Brain pericyte (primary cell): ENCODE results near the gene ZDHHC5.
"Not testable (repeated sequence)": the region's sequence is repeated elsewhere in the genome, so short reads cannot be mapped to it uniquely, and the experiment has no call there.

Source experiments
- DNase-seq: peaks from one replicate; pipeline ENCODE4 v3.0.0-alpha.2; 2012; ENCODE audit warnings: low read depth, low spot score

Gene ZDHHC5

GRCh38 chr11:57667117-57667735 is 688 bp upstream of the ZDHHC5 start:
- DNase-seq = no peak

DNA sequence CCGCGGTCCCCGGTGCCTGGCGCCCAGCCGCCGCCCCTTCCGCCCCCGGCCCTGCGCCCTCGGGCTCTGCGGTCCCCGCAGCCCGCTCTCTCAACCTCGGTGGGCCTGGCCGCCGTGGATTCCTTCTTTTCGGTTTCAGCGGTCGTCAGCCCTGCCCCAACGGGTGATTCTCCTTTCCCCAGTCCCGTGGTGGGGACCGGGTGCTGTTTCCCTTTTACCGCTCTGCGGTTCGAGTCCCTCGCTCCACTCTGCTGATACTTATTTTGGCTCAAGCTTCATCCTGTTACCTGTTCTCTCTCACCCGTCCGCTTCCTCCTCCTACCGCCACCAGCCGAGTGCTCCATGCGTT is 494 bp downstream of the ZDHHC5 start:
- no peak for DNase-seq

GRCh38 chr11:57674251-57674650 is 6.3 kb downstream of the ZDHHC5 start:
- no peak for DNase-seq

DNA sequence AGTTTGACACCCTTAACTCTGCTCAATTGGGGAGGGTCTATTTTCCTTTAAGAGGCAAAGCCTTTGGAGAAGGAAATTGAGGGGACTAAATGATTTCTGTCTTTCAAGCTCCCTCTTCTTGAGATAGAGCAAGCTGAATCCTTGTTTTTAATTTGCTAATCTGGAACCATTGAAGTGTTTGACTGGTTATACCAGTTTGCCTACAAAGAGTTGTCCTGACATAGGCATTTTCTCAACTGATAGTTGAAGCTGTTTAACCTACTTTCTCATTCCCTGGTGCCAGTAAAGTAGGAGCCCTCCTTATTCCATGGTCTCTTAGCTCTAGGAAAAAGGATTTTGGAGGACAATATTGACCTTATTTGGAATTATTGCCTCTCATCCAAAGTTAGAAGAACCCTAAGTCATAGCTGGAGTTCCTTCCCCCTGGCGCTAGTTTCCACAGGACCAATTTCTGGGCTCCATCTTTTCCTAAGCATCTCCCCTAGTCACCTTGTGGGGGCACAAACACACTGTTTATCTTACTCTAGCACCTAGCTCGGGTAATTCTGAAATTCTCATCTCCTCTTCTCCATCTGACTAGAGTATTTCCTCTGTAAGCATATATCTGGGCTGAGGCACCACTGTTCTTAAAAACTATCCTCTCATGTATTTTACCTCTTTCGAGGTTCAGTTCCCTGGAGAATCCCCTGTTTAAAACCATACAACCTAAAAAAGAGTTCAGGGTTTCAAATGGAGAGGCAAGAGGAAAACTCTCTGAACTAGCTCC is 7.4 kb downstream of the ZDHHC5 start:
- no peak for DNase-seq

DNA sequence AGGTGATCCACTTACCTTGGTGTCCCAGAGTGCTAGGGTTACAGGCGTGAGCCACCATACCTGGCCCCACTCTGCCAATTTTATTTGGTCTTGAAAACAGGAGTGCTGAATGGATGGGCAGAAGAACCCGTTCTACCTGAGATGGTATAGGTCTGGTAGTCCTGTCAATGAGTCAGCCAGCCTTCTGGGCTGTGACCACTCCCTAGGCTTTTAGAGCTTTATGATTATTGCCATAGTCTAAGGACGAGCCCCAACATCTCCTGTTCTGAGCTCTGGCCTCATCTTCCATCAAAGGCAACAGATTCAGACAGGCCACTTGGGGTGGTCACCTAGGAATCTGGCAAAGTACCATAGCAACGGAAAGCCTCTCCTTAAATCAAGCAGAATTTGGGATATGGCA is 11.5 kb downstream of the ZDHHC5 start:
- DNase-seq = no peak

DNA sequence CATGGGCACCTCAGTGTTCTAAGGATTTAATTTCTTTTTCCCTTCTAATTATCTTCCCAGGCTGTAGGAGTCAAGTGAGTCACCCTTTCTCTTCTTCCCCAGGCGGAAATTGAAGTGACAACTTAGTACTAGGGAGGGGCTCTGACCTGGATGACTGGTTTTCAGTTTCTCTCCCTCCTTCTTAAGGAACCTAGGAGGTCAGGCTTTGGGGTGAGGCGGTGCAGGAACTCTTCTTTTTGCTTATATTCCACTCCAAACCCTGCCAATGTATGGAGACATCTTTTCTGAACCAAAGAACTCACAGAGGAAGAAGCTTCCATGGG is 12.6 kb downstream of the ZDHHC5 start:
- DNase-seq = no peak

DNA sequence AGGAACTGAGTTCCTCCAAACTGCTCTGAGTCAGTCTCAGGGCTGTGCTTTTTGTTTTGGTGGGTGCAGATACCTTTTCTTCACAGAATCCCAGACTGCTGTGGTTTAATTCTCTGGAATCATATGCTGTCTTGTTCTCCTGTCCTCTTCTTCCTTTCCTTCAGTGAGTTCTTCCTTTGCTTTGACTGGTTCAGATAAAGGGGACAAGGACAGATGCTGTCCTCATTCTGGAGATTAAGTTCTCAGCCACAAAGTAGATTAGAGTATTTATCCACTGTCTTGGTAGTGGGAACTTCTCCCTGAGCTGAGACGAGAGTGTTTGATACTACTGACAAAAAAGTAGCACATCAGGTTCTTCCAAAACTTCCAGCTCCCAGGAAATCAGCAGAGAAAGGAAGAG is 13.3 kb downstream of the ZDHHC5 start:
- DNase-seq = no peak

DNA sequence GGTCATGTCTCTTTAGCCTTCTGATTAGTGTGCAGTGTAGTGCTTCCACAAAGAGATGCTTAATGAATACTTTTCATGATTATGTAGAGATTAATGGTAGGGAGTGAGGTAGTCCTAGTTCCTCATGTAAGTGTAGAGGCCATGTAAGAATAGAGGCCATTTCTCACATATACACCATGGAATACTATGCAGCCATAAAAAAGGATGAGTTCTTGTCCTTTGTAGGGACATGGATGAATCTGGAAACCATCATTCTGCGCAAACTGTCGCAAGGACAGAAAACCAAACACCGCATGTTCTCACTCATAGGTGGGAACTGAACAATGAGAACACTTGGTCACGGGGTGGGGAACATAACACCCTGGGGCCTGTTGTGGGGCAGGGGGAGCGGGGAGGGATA is 22.6 kb downstream of the ZDHHC5 start:
- DNase-seq = not testable (repeated sequence)

GRCh38 chr11:57698843-57699365 is 31.0 kb downstream of the ZDHHC5 start:
- no peak for DNase-seq

- no peak for DNase-seq
Measured at GRCh38 chr11:57699813-57700212, 31.9 kb downstream of the ZDHHC5 start.

DNA sequence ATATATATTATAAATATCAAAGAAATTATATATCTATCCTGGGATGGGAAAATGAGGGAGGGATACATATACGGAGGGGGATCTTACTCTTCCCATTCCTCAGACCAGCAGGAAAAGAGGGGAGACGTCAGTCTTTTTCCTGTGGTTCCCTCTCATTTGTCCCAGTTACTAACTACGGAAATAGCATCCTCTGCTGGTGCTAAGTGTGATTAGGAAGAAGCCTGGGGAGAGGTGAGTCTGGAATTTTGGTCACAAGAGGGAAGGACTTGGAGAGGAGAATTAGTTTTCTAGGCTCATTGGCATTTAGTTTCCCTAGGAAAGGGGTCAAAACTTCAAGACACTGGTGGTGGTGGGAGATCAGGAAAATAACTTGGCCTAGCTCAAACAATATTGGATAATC is 32.5 kb downstream of the ZDHHC5 start:
- DNase-seq = no peak

- no peak for DNase-seq
Measured at GRCh38 chr11:57703341-57703740, 35.4 kb downstream of the ZDHHC5 start.

GRCh38 chr11:57704932-57705331 is 37.0 kb downstream of the ZDHHC5 start:
- DNase-seq = no peak

DNA sequence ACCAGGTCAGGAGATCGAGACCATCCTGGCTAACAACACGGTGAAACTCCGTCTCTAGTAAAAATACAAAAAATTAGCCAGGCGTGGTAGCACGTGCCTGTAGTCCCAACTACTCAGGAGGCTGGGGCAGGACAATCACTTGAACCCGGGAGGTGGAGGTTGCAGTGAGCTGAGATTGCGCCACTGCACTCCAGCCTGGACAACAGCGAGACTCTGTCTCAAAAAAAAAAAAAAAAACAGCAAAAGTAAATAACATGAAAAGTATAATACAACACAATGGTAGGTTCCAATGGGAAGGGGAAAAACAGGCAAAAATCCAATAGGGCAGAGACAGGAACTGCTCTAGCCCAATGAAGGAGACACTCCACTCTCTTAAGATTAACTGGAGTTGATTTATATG is 37.5 kb downstream of the ZDHHC5 start:
- not testable (repeated sequence) for DNase-seq

DNA sequence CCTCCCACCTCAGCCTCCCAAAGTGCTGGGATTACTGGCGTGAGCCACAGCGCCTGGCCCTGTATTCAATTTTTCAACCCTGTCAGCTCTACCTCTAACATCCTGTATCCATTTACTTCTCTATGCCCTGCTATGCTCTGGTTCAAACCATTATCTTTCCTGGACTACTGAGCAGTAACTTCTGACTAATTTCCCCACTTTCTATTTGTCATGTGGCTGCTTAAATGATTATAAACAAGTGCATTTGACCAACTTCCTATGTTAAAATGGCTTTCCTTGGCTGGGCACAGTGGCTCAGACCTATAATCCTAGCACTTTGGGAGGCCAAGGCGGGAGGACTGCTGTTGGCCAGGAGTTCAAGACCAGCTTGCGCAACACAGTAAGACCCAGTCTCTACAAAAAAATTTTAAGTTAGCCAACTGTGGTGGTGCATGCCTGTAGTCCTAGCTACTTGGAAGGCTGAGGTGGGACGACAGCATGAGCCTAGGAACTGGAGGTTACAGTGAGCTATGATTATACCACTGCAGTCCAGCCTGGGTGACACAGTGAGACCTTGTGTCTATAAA is 42.0 kb downstream of the ZDHHC5 start:
- no peak for DNase-seq

GRCh38 chr11:57711414-57712255 is 43.7 kb downstream of the ZDHHC5 start, which contains the start of gene MED19:
Gene MED19 (minus strand): TSS chr11:57712215. CDS start chr11:57712179, 36 bp downstream.
- no peak for DNase-seq

DNA sequence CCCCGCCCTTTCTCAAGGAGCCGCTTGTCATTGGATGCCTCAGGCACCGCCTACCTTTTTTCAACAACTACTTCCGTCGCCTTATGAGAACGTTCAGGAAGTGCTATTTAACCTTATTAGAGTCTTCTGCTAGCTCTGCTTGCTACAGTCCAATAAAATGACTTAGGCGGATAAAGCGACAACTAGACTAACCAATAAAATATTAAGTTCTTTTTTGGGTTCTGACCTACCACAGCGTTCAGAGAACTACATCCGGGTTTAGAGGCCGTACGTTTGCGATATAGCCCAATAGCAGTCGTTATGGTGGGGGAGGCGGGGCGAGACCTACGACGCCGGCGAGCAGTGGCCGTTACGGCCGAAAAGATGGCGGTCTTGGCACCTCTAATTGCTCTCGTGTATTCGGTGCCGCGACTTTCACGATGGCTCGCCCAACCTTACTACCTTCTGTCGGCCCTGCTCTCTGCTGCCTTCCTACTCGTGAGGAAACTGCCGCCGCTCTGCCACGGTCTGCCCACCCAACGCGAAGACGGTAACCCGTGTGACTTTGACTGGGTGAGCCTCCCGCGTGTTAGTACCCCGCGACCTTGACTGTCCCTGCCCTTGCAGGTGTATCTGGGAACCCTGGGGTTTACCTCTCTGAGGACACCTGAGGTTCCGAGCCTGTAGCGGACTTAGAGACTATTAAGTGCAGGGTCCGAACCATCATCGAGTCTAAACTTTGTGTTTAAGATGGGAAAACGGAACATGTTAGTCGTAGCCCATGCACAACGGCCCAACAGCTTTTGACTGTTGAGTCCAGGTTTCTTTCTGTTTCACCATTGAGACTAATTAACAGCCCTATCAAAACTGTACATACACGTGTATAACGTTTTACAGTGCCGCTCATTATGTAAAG is 44.6 kb downstream of the ZDHHC5 start, which contains the start of gene TMX2:
TMX2 (plus strand) TSS at position 338 of the 895 bp plus-strand sequence; CDS start at position 364, 26 bp downstream.
- DNase-seq = peak; percentile 97

DNA sequence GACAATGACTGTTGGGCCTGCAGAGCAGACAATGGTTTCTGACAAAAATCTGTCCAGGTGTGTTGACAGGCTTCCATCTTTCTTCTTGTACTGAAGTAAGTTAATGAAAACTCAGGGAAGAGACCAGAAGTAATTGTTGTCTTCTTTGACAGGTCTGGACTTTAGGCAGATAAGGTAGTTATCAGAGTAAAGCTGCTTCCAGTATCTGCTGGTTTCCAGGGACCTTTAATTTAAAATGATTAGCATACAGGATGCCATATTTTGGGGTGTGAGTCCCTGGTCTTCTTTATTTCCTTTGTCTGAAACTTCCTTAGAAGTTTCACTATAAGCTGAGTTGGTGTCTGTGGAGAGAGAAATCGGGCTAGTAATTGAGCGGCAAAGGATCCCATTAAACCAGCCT is 45.9 kb downstream of the ZDHHC5 start:
- no peak for DNase-seq

DNA sequence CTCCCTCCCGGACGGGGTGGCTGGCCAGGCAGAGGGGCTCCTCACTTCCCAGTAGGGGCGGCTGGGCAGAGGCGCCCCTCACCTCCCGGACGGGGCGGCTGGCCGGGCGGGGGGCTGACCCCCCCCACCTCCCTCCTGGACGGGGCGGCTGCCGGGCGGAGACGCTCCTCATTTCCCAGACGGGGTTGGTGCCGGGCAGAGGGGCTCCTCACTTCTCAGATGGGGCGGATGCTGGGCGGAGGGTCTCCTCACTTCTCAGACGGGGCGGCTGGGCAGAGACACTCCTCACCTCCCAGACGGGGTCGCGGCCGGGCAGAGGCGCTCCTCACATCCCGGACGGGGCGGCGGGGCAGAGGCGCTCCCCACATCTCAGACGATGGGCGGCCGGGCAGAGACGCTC is 48.8 kb downstream of the ZDHHC5 start:
- not testable (repeated sequence) for DNase-seq

- DNase-seq = no peak
Measured at GRCh38 chr11:57727185-57727584, 59.3 kb downstream of the ZDHHC5 start.

DNA sequence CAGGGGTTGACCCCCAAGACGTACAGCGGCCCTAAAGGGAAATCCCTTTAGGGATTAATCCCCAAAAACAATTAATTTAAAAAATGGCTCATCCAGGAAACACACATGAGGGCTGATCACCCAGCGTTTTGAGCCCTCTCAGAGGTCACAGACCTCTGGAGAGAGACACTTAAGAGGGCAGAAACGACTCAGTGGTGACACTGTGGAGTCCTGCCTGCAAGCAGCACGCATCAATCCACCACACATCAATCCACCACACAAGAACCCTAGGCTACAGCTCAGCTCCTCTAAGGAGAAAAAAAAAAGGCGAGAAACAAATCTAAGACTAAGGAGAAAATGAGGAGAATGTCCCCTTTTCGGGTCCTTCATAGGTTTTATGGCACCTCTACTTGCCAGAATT is 60.9 kb downstream of the ZDHHC5 start:
- no peak for DNase-seq
